Medulla oblongata (tissue), 1 donor: ENCODE measurements around the gene ZDHHC20.

ENCODE experiments used
- DNase-seq: peaks from one replicate; pipeline ENCODE4 v3.0.0-alpha.2; 2015; ENCODE audit errors: extremely low spot score

The ZDHHC20 gene

GRCh38 chr13:21361706-21362105, 97.4 kb downstream of the ZDHHC20 start:
- no peak for DNase-seq

- no peak for DNase-seq
Measured at GRCh38 chr13:21361123-21361522, 98.0 kb downstream of the ZDHHC20 start.

GRCh38 chr13:21360463-21360862, 98.6 kb downstream of the ZDHHC20 start:
- no peak for DNase-seq

- DNase-seq = no peak
Measured at GRCh38 chr13:21359855-21360254, 99.2 kb downstream of the ZDHHC20 start.

- DNase-seq = no peak
Measured at GRCh38 chr13:21355304-21355703, 103.8 kb downstream of the ZDHHC20 start.

GRCh38 chr13:21354721-21355120, 104.4 kb downstream of the ZDHHC20 start:
- DNase-seq = no peak

GRCh38 chr13:21348488-21349120, 110.5 kb downstream of the ZDHHC20 start:
- DNase-seq = no peak

GRCh38 chr13:21347753-21348318, 111.3 kb downstream of the ZDHHC20 start:
- no peak for DNase-seq

- DNase-seq = no peak
Measured at GRCh38 chr13:21344662-21345176, 114.4 kb downstream of the ZDHHC20 start.

- DNase-seq = no peak
Measured at GRCh38 chr13:21343659-21344058, 115.4 kb downstream of the ZDHHC20 start.

GRCh38 chr13:21342699-21343442, 116.2 kb downstream of the ZDHHC20 start:
- no peak for DNase-seq

- no peak for DNase-seq
Measured at GRCh38 chr13:21341637-21342422, 117.3 kb downstream of the ZDHHC20 start.

GRCh38 chr13:21338639-21339278, 120.3 kb downstream of the ZDHHC20 start:
- no peak for DNase-seq

GRCh38 chr13:21338156-21338555, 120.9 kb downstream of the ZDHHC20 start:
- no peak for DNase-seq

GRCh38 chr13:21336609-21337349, 122.3 kb downstream of the ZDHHC20 start:
- DNase-seq = peak; percentile 7

- DNase-seq = no peak
Measured at GRCh38 chr13:21333186-21333585, 125.9 kb downstream of the ZDHHC20 start.

GRCh38 chr13:21330126-21330861, 128.8 kb downstream of the ZDHHC20 start:
- DNase-seq = no peak

- no peak for DNase-seq
Measured at GRCh38 chr13:21328836-21329477, 130.1 kb downstream of the ZDHHC20 start.

GRCh38 chr13:21328201-21328600, 130.9 kb downstream of the ZDHHC20 start:
- no peak for DNase-seq
